RPMI7951 (cell line): ENCODE measurements around the gene RAPGEFL1. TPM values are rescaled to one million over a fixed set of nuclear protein-coding genes. Genes with fewer than 3 reads are reported as not detected.
"Not testable (repeated sequence)": the region's sequence is repeated elsewhere in the genome, so short reads cannot be mapped to it uniquely, and the experiment has no call there.

Experiments used
- DNase-seq: peaks from one replicate; pipeline ENCODE4 v3.0.0-alpha.2; 2012; ENCODE audit warnings: low read depth
- total RNA-seq: library from RNA; depleted of rRNA; stranded (reverse); fragments of >200 nt; shearing (Covaris generic); gene quantifications from 2 replicates; pipeline ENCODE4 v1.2.3, GENCODE V29; 2014

The RAPGEFL1 gene
- total RNA-seq, 1 experiment from 2014 or later = 0.60 TPM

DNA sequence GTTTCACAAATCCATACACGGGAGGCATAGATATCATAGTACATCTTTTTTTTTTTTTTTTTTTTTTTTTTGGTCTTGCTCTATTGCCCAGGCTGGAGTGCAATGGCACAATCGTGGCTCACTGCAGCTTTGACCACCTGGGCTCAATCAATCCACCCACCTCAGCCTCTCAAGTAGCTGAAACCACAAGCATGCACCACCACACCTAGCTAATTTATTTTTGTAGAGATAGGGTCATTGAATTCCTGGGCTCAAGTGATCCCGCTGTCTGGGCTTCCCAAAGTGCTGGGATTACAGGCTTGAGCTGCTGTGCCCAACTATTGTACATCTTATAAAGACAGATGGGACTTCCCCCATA lies 3.5 kb upstream of the RAPGEFL1 start:
- DNase-seq = no peak

DNA sequence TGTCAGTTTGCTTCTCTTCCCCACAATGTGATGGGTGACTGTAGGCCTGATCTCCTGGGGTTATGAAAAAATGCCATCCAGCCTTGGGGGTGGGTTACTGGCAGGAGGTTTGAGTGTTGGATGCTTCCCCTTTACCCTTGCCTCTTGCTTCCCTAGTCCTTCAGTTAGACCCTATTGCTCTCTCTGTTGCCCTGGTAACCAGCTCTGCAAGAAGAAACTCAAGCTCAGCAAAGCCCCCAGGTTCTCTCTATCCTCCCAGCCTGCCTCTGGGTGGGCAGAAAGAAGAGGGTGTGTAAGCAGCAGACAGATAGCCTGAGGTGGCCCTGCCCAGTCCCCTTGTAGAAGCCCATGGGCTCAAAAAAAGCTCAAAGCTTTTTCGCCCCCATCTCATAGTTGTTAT lies 2.8 kb upstream of the RAPGEFL1 start:
- DNase-seq = no peak

DNA sequence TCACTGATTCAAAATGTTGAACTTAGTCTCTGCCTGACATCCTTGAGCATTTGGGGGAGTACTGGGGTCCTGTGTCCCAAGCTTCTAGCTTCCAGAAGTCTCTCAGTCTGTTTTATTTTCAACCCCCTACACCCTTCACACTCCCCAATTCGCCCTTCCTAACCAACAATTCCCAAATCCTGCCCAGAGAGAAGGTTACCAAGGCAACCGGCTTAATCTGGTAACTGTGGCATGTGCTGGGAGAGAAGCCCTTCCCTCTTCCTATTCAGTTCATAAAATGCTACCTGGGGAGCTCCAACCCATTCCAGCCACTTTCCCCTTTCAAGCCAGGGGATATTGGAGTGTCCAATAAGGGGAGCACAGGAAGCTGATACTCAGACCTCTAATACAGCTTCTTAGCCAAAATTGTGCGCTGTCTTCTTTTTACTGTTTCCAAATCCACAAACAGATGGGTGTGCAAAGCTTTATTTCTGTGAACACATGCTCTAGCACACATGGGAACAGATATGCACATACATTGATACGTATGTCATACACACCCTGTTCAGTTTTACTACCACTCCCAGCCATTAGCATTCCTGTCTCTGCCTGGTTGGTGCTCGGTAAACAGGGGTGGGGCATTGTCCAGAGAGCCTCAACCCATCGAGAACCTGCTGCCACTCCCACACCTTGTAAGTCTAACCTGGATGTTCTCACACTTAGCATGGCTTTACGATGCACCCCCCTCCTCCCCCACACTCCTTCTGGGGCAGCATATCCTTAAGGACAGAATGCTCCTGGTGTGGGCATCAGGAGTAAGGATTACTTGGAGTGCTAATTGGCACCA lies 1.1 kb upstream of the RAPGEFL1 start:
- no peak for DNase-seq

DNA sequence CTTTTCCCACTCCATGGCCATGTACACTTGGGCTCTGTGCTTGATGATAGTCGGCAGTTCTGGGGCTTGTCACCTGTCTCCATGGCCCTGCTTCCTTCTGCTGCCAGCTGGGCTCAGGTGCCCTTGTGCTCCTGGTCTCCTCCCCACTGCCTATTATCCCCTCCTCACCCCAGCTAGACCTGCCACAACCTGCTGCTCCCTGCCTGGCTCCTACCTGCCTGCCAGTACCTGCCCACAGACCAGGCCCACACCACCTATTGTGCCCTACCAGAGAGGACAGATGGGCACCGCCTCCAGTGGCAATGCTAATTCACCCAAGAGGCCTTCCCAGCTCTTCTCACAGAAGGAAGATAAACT lies 538 bp upstream of the RAPGEFL1 start:
- DNase-seq = no peak

DNA sequence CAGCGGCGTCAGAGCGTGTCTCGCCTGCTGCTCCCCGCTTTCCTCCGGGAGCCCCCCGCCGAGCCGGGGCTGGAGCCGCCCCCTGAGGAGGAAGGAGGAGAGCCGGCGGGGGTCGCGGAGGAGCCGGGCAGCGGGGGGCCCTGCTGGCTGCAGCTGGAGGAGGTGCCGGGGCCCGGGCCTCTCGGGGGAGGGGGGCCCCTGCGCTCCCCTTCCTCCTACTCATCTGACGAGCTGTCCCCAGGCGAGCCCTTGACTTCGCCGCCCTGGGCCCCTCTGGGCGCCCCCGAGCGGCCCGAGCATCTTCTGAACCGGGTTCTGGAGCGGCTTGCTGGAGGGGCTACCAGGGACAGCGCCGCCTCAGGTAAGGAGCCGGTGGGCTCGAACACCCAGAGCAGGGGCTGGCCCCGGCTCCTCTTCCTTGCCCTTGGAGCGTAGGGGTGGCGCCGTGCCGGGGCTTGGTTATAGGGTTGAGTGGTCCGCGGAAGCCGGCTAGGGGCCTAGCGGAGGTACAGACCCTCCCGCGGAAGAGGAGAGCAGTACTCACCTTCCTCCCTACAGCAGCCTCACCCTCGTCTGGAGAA lies 841 bp downstream of the RAPGEFL1 start:
- no peak for DNase-seq

DNA sequence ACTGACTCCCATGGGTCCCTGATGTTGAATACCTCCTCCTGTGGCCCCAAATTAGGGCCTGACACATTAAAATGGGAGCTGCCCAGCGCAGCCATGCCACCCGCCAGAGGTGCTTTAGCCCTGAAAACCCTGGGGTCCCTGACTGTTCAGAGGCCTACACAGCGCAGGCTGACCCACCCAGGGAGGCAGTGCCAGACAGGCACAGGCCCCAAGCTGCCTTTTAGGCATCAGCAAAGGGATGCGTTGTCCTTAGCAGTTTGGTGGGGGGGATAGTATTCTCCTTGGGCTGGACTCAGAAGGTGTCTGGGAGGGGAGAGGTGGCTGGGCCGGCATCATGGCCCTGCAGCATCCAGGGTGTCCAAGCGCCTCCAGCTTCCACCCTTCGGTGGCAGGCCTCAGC lies 1.4 kb downstream of the RAPGEFL1 start:
- DNase-seq = no peak

DNA sequence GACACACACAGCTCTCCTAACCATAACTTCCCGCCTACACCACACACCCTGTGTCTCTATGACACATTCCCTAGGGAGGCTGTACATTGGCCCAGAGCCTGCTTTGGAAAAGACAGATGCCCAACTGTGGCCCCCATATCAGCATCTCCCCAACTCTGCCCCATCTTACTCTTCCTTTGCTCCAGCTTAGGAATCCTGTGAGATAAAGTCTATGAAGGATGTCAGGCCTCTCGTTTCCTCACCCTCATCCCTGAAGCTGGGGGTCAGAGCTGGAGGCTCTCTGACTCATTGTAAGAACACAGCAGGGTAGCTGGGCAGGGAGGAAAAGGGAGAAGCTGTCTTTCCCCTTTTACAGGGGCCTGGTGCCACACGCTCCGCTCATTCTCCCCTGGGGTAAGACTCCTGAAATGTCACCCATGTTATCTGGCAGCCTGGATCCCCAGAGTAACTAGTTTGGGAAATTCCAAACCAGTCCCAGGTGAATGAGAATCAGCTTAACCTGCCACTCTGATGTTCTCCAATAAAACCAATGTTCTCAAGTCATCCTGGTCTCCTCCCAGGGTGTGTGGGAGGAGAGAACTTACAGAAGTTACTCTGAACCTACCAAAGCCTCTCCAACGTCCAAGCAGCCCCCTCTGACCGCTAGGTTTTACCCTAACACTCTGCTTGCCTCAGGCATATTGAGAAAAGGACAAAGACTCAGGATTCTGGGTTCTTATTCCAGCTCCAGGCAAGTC lies 2.8 kb downstream of the RAPGEFL1 start:
- peak; percentile 14 for DNase-seq

DNA sequence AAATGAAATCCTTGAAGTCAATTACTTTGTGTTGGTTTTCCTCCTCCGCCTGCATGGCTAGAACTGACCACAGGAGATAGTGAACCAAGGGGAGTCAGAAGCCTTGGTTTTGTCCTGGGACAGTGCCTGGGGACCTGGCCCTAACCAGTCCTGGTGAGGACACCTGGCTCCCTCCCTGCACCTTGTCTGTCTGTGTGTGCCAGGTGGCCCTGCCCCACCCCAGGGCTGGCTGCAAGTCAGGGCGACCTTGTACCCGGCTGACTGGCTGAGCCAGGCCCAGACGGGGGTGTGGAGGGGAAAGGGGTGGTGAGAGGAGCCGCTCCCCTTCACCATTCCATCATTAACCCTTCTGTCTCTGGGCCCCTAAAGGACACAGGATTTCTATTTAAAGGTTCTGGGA lies 3.4 kb downstream of the RAPGEFL1 start:
- DNase-seq = no peak

DNA sequence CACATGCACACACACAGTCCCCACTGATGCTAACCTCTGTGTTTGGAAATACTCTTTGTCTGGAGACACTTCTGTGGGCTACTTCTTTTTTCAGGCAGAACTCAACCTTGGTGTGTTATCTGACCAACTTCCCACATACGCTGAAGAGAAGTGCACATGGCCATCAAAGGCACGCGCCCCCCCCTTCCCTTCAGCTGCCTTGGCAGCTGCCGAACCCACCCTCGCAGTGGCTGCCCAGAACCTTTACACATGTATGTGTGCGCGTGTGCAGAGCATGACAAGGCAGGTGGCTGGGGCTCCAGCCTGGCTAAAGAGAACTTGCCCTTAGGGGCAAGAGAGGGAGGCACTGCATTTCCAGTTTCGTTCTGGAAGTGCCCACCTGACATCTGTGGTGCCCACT lies 3.9 kb downstream of the RAPGEFL1 start:
- no peak for DNase-seq

DNA sequence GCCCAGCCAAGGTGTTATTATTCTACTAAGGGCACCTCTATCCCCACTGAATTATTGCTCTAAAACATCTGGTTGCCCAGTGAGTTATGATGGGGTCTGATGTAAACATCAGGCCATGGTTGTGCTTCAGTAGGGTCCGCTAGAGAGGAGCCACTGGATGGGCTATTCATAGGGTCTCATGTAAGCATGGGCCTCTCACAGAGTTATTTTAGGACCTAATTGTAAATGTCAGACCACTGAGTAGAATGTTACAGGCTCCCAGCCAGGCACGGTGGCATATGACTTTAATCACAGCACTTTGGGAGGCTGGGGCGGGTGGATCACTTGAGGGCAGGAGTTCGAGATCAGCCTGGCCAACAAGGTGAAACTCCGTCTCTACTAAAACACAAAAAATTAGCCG lies 5.3 kb downstream of the RAPGEFL1 start:
- no peak for DNase-seq

DNA sequence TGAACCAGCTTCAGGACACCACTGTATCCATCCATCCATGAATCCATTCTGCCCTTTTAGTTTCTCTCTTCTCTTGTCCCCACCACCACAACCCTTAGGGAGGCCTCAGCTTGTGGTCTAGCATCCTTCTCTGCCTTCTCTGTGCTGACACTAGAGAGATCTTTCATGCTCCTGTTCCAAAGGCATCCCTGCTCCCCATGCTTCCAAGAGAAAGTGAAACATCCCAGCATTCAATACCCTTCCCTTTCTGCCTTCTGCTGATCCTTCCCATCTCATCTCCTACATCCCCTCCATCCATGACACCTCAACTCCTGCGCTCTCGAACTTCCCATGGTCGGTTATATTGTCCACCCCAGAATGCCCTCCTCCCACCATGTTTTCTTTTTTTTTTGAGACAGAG lies 10.0 kb downstream of the RAPGEFL1 start:
- no peak for DNase-seq

DNA sequence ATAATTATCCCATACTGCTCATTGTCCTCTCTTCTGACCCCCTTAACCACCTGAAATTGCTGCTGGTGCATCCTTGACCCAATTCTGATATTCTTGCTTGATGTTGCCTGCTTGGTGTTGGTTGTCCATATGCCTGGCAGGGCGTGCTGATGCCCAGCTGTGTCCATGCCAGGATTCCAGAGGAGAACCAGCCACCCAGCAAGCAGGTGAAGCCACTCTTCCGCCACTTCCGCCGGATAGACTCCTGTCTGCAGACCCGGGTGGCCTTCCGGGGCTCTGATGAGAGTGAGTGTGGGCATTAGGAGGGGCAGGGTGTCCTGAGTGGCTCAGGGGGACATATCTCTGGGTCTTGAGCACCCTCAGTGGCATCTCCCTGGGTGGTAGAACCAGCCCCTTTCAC lies 11.4 kb downstream of the RAPGEFL1 start:
- no peak for DNase-seq

DNA sequence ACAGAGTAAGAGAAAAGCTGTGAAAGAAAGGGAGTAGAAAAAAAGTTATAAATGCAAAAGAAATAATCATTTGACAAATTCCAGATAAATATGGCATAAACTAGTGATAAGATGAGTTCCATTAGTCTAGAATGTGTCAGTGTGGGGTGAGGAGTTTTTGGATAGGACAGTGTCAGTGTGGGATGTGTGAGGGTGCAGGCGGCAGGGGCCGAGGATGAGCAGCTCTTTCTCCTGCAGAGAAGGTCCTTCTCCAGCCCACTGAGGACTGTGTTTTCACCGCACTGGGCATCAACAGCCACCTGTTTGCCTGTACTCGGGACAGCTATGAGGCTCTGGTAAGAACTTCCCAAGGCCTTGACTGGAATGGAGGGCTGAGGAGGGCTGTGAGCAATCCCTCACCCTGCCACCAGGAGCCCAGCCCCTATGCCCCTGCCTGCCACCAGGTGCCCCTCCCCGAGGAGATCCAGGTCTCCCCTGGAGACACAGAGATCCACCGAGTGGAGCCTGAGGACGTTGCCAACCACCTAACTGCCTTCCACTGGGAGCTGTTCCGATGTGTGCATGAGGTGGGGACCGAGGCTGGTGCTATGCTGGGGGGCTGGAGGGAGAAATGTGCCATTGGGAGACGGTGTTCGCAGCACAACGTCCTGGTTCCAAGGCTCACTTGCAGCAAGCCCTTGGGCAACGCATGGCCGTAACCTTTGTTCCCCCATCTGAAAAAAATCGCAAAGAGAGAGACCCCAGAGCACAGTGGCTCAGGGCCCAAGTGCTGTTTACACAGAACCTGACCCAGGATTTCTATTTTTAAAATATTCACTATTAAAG lies 13.1 kb downstream of the RAPGEFL1 start:
- no peak for DNase-seq

DNA sequence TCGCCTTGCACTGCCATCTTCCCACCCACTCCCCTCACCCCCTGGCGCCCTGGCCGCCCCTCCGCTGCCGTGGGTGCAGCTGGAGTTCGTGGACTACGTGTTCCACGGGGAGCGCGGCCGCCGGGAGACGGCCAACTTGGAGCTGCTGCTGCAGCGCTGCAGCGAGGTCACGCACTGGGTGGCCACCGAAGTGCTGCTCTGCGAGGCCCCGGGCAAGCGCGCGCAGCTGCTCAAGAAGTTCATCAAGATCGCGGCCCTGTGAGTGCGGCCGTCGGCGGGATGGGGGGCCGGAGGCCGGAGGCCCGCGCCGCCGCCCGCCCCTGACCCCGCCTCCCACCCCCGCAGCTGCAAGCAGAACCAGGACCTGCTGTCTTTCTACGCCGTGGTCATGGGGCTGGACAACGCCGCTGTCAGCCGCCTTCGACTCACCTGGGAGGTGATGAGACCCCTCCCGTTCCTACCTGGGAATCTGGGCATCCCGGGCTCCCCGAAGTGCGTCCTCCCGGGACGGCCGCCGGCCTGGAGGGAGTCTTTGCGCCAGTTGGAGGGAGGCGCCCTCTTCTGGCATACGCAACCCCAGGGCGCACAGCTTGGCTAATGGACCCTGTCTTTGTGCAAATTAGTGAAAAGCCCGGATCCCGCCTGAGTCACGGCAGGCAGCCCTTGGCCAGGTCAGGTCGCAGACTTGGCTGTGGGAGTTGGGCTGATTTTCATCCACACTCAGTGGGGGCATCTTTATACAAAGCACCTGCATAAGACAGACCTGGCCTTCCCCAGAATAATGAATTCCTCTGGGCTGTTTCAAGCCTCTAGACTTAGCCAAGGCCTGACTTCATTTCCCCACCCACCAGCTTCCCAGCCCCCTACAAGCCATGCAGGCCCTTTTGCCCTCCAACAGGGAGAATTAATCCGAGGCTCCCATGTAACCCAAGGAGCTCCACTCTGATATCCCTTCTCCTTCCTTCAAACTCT lies 14.3 kb downstream of the RAPGEFL1 start:
- DNase-seq = peak; percentile 75

DNA sequence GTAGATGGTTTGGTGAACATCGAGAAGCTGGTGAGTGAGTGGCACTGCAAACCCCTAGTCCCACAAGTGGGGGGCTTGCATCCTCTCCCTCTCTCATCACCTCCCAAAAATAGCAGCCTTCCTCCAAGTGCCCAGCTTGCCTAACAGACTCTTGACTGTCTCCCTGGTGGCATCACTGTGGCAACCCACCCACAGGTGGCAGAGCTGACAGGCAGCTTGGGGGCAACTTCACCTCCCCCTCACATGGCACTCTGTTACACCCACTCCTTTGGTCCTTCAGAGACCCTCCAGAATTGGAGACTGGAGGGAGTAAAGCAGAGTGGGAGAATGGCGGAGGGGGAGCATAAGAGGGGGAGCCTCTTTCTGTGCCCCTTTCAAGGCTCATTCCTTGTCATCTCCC lies 15.7 kb downstream of the RAPGEFL1 start:
- no peak for DNase-seq

DNA sequence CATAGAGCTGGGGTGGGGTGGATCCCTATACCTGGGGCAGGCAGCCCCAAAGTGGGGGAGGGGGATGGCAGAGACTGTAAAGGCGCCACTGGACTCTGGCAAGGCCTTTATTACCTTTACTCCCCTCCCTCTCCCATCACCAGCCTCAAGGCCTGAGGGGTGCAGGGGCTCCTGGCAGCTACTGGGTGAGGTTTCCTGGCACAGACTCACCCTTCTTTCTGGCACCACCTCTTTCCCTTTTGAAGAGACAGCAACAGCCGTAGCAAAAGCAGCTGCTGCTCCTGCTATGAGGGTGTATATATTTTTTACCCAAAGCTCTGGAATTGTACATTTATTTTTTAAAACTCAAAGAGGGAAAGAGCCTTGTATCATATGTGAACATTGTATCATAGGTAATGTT lies 17.6 kb downstream of the RAPGEFL1 start:
- no peak for DNase-seq

DNA sequence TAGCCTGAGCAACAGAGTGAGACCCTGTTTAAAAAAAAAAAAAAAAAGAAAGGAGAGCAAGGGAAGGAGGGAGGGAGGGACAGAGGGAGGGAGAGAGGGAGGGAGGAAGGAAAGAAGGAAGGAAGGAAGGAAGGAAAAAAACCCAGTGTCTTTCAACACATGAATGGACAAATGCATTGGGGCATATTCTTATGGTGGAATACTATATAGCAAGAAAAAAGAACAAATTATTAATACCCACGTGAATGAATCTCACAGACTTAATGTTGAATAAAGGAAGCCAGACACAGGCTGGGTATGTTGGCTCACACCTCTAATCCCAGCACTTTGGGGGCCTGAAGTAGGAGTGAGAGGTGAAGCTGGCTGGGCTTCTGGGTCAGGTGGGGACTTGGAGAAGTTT lies 20.3 kb downstream of the RAPGEFL1 start:
- no peak for DNase-seq

DNA sequence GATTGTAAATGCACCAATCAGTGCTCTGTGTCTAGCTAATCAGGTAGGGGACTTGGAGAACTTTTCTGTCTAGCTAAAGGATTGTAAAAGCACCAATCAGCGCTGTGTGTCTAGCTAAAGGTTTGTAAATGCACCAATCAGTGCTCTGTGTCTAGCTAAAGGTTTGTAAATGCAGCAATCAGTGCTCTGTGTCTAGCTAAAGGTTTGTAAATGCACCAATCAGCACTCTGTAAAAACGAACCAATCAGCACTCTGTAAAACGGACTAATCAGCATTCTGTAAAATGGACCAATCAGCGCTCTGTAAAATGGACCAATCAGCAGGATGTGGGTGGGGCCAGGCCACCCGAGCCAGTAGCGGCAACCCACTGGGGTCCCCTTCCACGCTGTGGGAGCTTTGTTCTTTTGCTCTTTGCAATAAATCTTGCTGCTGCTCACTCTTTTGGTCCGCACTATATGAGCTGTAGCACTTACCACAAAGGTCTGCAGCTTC lies 20.7 kb downstream of the RAPGEFL1 start:
- peak; percentile 25 for DNase-seq

DNA sequence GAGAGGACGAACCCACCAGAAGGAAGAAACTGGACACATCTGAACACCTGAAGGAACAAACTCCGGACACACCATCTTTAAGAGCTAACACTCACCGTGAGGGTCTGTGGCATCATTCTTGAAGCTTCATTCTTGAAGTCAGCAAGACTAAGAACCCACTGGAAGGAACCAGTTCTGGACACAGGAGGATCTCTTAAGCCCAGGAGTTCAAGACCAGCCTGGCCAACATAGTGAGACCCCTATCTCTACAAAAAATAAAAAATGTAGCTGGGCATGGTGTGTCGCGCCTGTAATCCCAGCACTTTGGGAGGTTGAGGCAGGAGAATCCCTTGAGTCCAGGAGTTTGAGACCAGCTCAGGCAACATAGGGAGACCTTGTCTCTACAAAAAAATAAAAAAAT lies 21.3 kb downstream of the RAPGEFL1 start:
- no peak for DNase-seq

DNA sequence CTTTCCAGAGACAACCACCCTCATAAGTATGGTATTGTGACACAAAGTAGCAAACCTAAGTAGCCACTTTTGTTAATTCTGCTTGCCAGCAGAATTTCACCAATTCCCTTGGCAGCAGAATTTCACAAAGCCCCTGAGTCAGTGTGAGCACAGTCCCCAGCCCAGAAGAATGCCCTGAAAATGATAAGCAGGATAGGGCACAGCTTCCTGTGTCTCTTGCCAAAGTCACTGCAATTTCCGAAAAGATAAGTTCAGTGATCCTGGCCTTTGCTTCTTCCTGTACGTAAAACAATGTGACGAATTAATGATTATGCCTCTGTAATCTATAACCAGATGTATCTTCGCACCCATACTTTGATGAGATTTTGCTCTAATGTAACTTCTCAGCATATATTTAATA lies 25.9 kb downstream of the RAPGEFL1 start:
- no peak for DNase-seq

DNA sequence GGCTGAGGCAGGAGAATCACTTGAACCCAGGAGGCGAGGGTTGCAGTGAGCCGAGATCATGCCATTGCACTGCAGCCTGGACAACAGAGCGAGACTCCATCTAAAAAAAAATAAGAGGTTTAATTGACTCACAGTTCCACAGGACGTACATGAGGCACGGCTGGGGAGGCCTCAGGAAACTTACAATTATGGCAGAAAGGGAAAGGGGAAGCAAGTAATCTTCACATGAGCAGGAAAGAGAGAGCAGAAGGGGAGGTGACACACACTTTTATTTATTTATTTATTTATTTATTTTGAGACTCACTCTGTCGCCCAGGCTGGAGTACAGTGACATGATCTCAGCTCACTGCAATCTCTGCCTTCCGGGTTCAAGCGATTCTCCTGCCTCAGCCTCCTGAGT lies 28.9 kb downstream of the RAPGEFL1 start:
- not testable (repeated sequence) for DNase-seq
